ENCODE results near the gene MC5R.

Gene MC5R

DNA sequence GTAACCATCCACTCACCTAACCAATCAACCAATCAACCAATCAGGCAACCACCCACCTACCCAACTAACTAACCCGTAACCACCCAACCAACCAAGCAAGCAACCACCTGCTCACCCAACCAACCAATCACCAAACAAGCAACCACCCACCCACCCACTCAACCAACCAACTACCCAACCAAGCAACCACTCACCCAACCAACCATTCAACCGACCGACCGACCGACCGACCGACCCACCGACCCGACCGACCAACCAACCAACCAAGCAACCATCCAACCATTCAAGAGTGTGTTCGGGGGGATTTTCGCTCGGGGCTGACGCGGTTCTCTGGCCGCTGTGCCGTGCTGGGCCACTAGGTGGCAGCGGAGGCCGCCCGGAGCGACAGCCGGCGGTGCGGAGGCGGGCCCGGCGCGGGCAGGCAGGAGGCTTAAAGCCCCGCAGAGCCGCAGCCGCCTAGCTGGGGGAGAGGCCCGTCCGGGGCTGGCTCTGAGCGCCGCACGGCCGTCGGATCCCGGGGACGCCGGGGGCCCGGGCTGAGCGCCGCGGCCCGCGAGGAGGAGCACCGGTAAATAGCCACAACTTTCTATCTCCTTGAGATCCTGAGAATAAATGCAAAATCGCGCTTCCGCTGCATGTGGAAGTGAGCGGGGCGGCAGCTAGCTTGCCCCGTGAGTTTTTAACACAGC is at the start of gene MC5R:
MC5R (plus strand) TSS at position 443 of the 689 bp plus-strand sequence. CDS start 1,617 bp downstream, outside the sequence.
- in situ Hi-C loops (cut with HindIII; ENCODE audit: low sequenced_read_pairs), result no loop called here

- in situ Hi-C loops (cut with HindIII; ENCODE audit: low sequenced_read_pairs), result no loop called here
Measured at GRCh38 chr18:13775058-13775457, 48.9 kb upstream of the MC5R start.

DNA sequence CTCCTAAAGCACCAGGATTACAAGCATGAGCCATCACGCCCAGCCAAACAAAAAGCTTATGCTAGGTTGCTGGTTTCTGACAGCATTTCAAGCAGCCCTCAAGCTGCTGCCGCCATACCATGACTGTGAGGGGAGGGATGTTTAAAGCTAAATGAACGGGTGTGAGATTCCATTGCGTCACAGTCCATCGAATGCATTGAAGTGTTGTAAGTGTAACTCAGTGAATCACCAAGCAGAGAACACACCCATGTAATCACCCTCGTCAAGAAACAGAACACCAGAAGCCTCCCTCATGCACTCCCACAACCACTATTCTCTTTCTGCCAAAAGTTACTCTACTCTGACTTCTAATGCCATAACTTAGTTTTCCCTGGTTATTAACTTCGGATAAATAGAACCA is 32.8 kb upstream of the MC5R start:
- in situ Hi-C loops (cut with HindIII; ENCODE audit: low sequenced_read_pairs), result no loop called here

GRCh38 chr18:13793819-13794218 is 30.1 kb upstream of the MC5R start:
- in situ Hi-C loops (cut with HindIII; ENCODE audit: low sequenced_read_pairs), result no loop called here

- in situ Hi-C loops (cut with HindIII; ENCODE audit: low sequenced_read_pairs), result no loop called here
Measured at GRCh38 chr18:13796515-13796914, 27.4 kb upstream of the MC5R start.

DNA sequence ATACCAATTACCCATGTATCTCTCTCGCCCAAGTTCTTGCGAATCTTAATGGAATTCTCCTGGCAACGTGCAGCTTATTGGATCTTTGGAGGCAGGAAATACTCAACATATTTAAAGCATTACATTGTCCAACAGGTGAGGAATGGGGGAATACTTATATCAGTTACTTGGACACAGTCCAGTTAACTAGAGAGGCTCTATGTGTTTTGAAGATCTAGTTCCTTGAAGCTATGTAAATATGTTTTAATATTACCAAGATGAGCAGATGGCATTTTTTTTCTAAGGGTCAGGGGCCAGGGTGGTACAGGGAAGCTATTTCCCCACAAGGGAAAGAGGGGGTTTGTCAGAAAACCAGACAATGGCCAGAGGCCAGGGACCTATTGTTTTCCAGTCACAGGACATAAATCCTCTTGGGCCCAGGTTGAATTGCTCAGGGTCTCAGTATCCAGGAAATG is 26.8 kb upstream of the MC5R start:
- in situ Hi-C loops (cut with HindIII; ENCODE audit: low sequenced_read_pairs), result no loop called here

- in situ Hi-C loops (cut with HindIII; ENCODE audit: low sequenced_read_pairs), result no loop called here
Measured at GRCh38 chr18:13799396-13799795, 24.6 kb upstream of the MC5R start.

GRCh38 chr18:13800505-13801259 is 23.3 kb upstream of the MC5R start:
- in situ Hi-C loops (cut with HindIII; ENCODE audit: low sequenced_read_pairs), result no loop called here

- in situ Hi-C loops (cut with HindIII; ENCODE audit: low sequenced_read_pairs), result no loop called here
Measured at GRCh38 chr18:13801260-13801601, 22.7 kb upstream of the MC5R start.

- in situ Hi-C loops (cut with HindIII; ENCODE audit: low sequenced_read_pairs), result no loop called here
Measured at GRCh38 chr18:13804305-13804704, 19.6 kb upstream of the MC5R start.

GRCh38 chr18:13808294-13809042 is 15.5 kb upstream of the MC5R start:
- in situ Hi-C loops (cut with HindIII; ENCODE audit: low sequenced_read_pairs), result no loop called here

DNA sequence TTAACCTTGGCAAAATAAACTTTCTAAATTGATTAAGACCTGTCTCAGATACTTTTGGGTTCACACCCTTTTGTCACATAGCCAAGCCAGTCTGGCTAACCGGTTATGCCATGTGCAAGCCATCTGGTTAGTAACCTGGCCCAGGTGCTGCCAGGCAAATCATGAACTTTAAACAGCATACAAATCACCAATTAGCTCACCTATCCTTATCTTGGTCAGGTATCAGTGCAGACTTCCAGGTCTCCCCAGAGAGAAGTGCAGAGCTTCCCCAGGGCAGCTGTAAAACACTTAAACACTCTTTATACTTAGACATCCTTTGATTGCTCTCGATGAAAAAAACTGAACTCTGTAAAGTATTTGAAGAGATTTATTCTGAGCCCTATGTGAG is 14.9 kb upstream of the MC5R start:
- in situ Hi-C loops (cut with HindIII; ENCODE audit: low sequenced_read_pairs), result no loop called here

- in situ Hi-C loops (cut with HindIII; ENCODE audit: low sequenced_read_pairs), result no loop called here
Measured at GRCh38 chr18:13809531-13810255, 14.3 kb upstream of the MC5R start.

GRCh38 chr18:13810950-13811485 is 12.9 kb upstream of the MC5R start:
- in situ Hi-C loops (cut with HindIII; ENCODE audit: low sequenced_read_pairs), result no loop called here

DNA sequence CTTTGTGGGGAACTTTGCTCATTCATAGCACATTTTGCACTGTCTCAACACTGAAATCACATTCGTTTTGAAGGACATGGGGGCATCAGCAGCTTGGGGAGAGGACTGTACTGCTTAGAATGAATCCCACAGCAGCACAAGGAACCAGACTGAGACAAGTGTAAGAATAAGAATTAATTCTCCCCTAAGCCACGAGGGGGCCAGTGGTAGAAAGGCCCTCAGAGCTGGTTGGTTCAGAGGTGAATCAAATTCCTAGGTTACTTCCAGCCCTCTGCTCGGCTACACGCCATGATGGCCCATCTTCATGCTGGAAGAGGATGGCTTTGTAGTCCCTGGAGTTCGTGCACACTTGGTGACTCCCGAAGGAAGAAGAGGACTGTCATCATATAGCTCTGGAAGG is 12.0 kb upstream of the MC5R start:
- in situ Hi-C loops (cut with HindIII; ENCODE audit: low sequenced_read_pairs), result no loop called here

- in situ Hi-C loops (cut with HindIII; ENCODE audit: low sequenced_read_pairs), result no loop called here
Measured at GRCh38 chr18:13813271-13813849, 10.6 kb upstream of the MC5R start.

- in situ Hi-C loops (cut with HindIII; ENCODE audit: low sequenced_read_pairs), result no loop called here
Measured at GRCh38 chr18:13826209-13826608, 2.3 kb downstream of the MC5R start.

GRCh38 chr18:13831864-13832508 is 8.0 kb downstream of the MC5R start:
- in situ Hi-C loops (cut with HindIII; ENCODE audit: low sequenced_read_pairs), result no loop called here

DNA sequence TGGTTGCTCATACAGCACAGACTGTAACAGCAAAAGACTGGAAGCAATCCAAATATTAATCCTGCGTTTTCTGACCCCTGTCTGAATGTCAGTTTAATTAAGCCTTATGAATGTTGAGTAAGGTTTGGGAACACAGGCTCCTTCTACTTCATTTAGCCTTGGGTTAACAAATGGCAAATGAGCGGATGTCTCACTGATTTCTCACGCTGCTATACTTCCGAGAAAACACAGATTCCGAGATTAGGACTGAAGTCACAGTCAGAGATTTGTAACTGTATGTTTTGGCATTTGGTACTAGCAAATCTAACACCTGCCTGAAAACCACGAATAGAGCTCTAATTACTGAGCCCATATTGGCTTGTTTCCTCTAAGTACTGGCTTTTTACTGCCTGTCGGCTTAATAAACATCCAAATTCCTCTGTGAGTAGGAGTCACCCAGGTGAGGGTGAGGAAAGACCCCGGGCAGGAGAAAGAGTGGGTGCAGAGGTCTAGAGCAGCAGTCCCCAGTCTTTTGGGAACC is 10.6 kb downstream of the MC5R start:
- in situ Hi-C loops (cut with HindIII; ENCODE audit: low sequenced_read_pairs), result no loop called here

- in situ Hi-C loops (cut with HindIII; ENCODE audit: low sequenced_read_pairs), result no loop called here
Measured at GRCh38 chr18:13835202-13835601, 11.3 kb downstream of the MC5R start.

All from DLD1 (cell line).